Testis (tissue), 3 donors: ENCODE data around the gene CXCL12. TPM values are rescaled to one million over a fixed set of nuclear protein-coding genes. Genes with fewer than 3 reads are reported as not detected.

Source experiments
- DNase-seq: peaks from one replicate; pipeline ENCODE4 v3.0.0-alpha.2; 2019
- H3K27ac ChIP-seq, 2 donors: fragments of 200-600 bp; sonication (generic); one replicate each; pipeline ENCODE4 v1.5.1; 2019
- H3K27me3 ChIP-seq: fragments of 200-600 bp; sonication (generic); one replicate; pipeline ENCODE4 v1.5.1; 2019
- H3K36me3 ChIP-seq: fragments of 200-600 bp; sonication (generic); one replicate; pipeline ENCODE4 v1.5.1; 2017; ENCODE audit warnings: low read depth; ENCODE audit errors: missing control alignments
- H3K4me1 ChIP-seq: fragments of 200-600 bp; sonication (generic); one replicate; pipeline ENCODE4 v1.5.1; 2019
- H3K4me3 ChIP-seq, 2 donors: fragments of 200-600 bp; sonication (generic); one replicate each; pipeline ENCODE4 v1.5.1; 2017 to 2019
- H3K9me3 ChIP-seq: fragments of 200-600 bp; sonication (generic); one replicate; pipeline ENCODE4 v1.5.1; 2017
- CTCF ChIP-seq, 3 experiments: fragments of 450-650 bp in 2 of 3; fragments of 200-600 bp in 1 of 3; sonication (generic) in 1 of 3; IDR thresholded peaks; one replicate each; pipeline ENCODE4 v1.5.1; 2016 to 2019; ENCODE audit warnings: antibody characterized with exemption in 3 of 3, mild to moderate bottlenecking in 2 of 3, moderate library complexity in 1 of 3
- POLR2A ChIP-seq: fragments of 450-650 bp; IDR thresholded peaks from one replicate; pipeline ENCODE4 v1.6.1; 2017; ENCODE audit warnings: antibody characterized with exemption, mild to moderate bottlenecking, moderate library complexity
- WGBS, 2 donors: methylation state at CpG; one replicate each; pipeline ENCODE4 v1.1.5; 2018; 5-methylcytosine and 5-hydroxymethylcytosine counted together
- intact Hi-C: fragments of 100-400 bp; cut with DNase I; formaldehyde crosslinking; loops from one replicate; pipeline ENCODE4 v1.15.1; 2023; ENCODE audit warnings: low total_unique reads
- polyA plus RNA-seq: library from polyadenylated mRNA; stranded (reverse); fragments of 350-450 nt; fragmentation: Illumina TruSeq; extraction: RNeasy Lipid Tissue Mini Kit (QIAGEN cat#74804); gene quantifications from one replicate; pipeline ENCODE4 v1.2.3, GENCODE V29; 2014; ENCODE audit warnings: low read depth, low replicate concordance; ENCODE audit not compliant: insufficient read depth
- total RNA-seq, 2 donors: library from RNA; depleted of rRNA; stranded (reverse); fragments of >200 nt; gene quantifications; one replicate each; pipeline ENCODE4 v1.2.3, GENCODE V29; 2016

Gene CXCL12
- total and polyA plus RNA-seq, 3 donors from 2014 or later = 9.8 to 87.7 (median 12.0) TPM

DNA sequence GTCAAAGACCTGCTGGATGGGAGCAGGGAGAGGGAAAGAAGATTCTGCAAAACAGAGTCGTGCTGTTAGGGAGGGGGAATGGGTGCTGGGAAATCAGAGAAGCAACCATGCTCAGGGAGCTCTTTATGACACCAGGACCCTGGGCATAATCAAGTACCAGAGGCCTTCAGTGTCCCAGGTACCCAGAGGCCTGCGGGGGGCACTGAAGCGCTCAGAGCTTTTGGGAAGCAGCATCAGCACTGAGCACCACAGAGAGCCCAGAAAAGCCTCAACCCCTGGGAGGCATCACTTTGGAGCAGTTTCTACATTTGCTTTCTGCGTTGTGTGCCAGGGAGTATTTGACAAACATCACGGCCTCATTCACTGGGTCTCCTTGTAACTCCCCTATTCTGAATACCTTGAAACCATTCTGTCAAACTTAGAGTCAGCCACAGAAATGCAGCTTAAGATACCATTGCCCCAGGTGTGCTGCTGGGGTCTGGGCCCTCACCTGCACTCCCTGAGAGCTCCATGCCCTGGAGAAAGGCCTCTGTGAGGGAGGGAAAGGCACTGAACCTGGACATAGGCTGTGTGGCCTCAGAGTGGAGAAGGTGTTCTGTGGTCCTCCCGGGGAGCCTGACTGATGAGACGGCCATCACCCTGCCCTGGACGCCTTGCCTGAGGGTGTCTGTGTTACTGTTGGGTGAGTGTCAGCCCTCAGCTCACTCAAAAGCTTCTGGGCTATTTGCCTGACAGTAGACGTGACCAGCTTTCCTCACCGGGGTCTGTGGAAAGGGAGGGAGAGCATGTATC lies 37.1 kb downstream of the CXCL12 start:
- Histone ChIP-seq H3K27me3 (no peaks in the 10 kb centered on the region), H3K4me1 (peaks cover 4% of the 10 kb centered on the region), H3K9me3 (no peaks in the 10 kb centered on the region), H3K4me3 (no peak overlapping the region), H3K36me3 (no peaks in the 10 kb centered on the region), H3K27ac (no peak overlapping the region)
- intact Hi-C loops = no loop called here
- WGBS, 2 donors = 88 to 90% methylated on average over 9 to 10 of the region's 10 CpGs
- no peak for DNase-seq
- no peak for TF ChIP-seq CTCF (IDR thresholded peaks at IDR 0.05)
- no peak for TF ChIP-seq POLR2A

DNA sequence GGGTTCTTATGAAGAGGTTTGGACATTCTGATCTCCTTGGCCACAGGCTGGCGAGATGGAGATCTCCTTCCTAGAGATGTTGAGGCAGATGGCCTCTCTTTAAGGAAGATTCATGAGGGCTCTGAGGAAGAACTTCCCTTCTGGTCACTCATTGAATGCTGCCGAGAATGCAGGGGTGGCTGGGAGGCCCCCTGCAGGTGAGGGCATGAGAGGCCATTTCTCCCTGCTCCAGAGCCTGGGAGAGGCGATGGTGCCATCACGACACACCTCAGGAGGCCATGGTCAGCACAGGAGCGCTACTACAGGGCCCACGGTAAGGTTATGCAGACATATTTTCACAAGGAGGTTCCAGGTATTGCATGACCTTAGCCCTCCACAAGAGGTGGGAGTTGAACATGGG lies 40.2 kb downstream of the CXCL12 start:
- intact Hi-C loops = no loop called here
- WGBS, 2 donors = 87 to 90% methylated on average over 2 to 6 of the region's 6 CpGs
- no peak for TF ChIP-seq CTCF (IDR thresholded peaks at IDR 0.05)
- no peak for TF ChIP-seq POLR2A
- H3K27me3 ChIP-seq = no peaks in the 10 kb centered on the region
- DNase-seq = no peak
- H3K36me3 ChIP-seq = no peaks in the 10 kb centered on the region
- no peaks in the 10 kb centered on the region for H3K4me1 ChIP-seq
- H3K4me3 ChIP-seq = no peak overlapping the region
- H3K9me3 ChIP-seq = no peaks in the 10 kb centered on the region
- H3K27ac ChIP-seq = no peak overlapping the region

DNA sequence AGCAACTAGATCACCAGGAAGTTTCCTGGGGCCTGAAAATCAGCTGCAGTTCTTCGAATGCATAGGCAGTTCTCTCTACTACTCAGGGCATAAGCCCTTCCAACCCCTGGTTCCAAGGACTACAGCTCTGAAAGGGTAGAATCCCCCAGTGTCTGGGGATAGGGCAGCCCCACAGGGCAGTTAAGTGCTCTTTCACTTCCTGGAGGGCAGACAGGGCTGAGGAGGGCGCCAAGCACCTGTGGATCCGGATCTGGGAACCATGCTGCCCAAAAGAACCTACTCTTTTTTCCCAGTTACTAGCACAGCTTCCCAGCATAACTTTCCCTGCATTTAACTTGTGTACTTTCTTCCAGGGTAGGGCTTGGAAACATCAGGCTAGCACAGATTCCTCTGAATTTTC lies 41.1 kb downstream of the CXCL12 start:
- intact Hi-C loops = no loop called here
- TF ChIP-seq CTCF (IDR thresholded peaks at IDR 0.05) = no peak
- TF ChIP-seq POLR2A = no peak

DNA sequence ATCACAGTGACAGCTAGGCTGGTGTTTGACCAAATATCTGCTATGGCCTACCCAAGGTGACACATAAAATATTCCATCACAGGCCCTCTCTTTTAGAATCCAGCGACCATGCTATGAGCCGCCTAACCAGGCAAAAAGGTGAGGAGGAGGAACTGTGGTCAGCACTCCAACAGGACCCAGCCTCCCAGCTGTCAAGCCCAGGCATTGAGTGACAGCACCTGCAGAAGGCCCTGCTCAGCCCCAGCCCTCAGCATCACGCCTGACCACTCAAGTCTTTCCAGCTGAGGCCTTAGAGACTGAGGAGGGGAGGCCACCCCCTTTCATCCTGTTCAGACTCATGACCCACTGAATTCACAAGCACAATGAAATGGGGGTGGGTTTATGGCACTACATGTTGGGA lies 43.0 kb downstream of the CXCL12 start:
- DNase-seq = no peak
- no peaks in the 10 kb centered on the region for H3K27me3 ChIP-seq
- H3K36me3 ChIP-seq = no peaks in the 10 kb centered on the region
- WGBS, 2 donors = 75 to 100% methylated on average over 2 to 3 of the region's 3 CpGs
- H3K9me3 ChIP-seq = no peaks in the 10 kb centered on the region
- no peak overlapping the region for H3K4me3 ChIP-seq
- intact Hi-C loops = no loop called here
- no peaks in the 10 kb centered on the region for H3K4me1 ChIP-seq
- TF ChIP-seq POLR2A (no peak), CTCF (IDR thresholded peaks at IDR 0.05) (no peak)
- H3K27ac ChIP-seq = no peak overlapping the region

More for the DNA sequence above, 41.1 kb downstream of the CXCL12 start:
- H3K27ac ChIP-seq = no peak overlapping the region
- no peak overlapping the region for H3K4me3 ChIP-seq
- H3K4me1 ChIP-seq = no peaks in the 10 kb centered on the region
- H3K27me3 ChIP-seq = no peaks in the 10 kb centered on the region
- no peaks in the 10 kb centered on the region for H3K9me3 ChIP-seq
- WGBS, 2 donors = 74 to 81% methylated on average over 3 of the region's 3 CpGs
- DNase-seq = no peak
- no peaks in the 10 kb centered on the region for H3K36me3 ChIP-seq

GRCh38 chr10:44340557-44340956 lies 44.3 kb downstream of the CXCL12 start:
- DNase-seq = no peak
- Histone ChIP-seq H3K27me3 (no peaks in the 10 kb centered on the region), H3K36me3 (no peaks in the 10 kb centered on the region), H3K27ac (no peak overlapping the region), H3K4me1 (no peaks in the 10 kb centered on the region), H3K9me3 (no peaks in the 10 kb centered on the region), H3K4me3 (no peak overlapping the region)
- WGBS, 2 donors = 73 to 82% methylated on average over 3 of the region's 3 CpGs
- TF ChIP-seq POLR2A (no peak), CTCF (IDR thresholded peaks at IDR 0.05) (no peak)
- intact Hi-C loops = no loop called here
